Heart left ventricle (tissue), 13 donors: ENCODE measurements around the gene TULP4.

ENCODE experiments used
- CTCF ChIP-seq, 12 donors: fragments of 200-600 bp; sonication (generic) in 4 of 12; IDR thresholded peaks; one replicate each; pipeline versions ENCODE4 v1.5.0 to v1.8.0; 2018 to 2022; ENCODE audit warnings: antibody characterized with exemption in 12 of 12, mild to moderate bottlenecking in 5 of 12
- POLR2A ChIP-seq, 2 donors: fragments of 450-650 bp; IDR thresholded peaks; one replicate each; pipeline ENCODE4 v1.6.1; 2017; ENCODE audit warnings: antibody characterized with exemption in 2 of 2, mild to moderate bottlenecking in 2 of 2, moderate library complexity in 2 of 2
- donor health status: ischemic (EF 13 %, LVEDD 7.1; RV severe dilation, severe dysfunction).
- donor health status: DM: no; HTN: yes; CAD: no.
- donor health status: DM: no; HTN: no; CAD: no.
- donor health status: ischemic (EF 25% LVEDD 6.9; RV normal size, moderate dysfunction).
- donor health status: ischemic (EF 25% LVEDD 5.7; RV mildly dilated, moderate dysfunction).
- donor health status: ischemic (EF 35%, LVEDD 5.7; RV mildly dilated, moderate dysfunction).
- donor health status: nonischemic (EF 11% LVEDD 7.7; RV severe dilation, severe dysfunction).
- donor health status: DM: yes; HTN: yes; CAD: no.
- donor health status: PGD.
- donor health status: ischemic (EF 29% LVEDD 5.4; RV normal size, mild dysfunction).
- donor health status: nonischemic (EF 23%, LVEDD 6.1; RV moderate dilation, normal function).

GRCh38 chr6:158558415-158559306, 246.4 kb downstream of the TULP4 start:
- TF ChIP-seq CTCF (IDR thresholded peaks at IDR 0.05) (no peak), POLR2A (IDR thresholded peaks at IDR 0.05) (no peak)
